WTC11 (cell line): ENCODE data around the gene TSACC. TPM values are rescaled to one million over a fixed set of nuclear protein-coding genes. Genes with fewer than 3 reads are reported as not detected.

ENCODE experiments used
- ATAC-seq: fragments of 200-7000 bp; cut with Tn5 transposase; 2 replicates; pipeline ENCODE4 v1.10.0; 2021; ENCODE audit warnings: mild to moderate bottlenecking, moderate library complexity
- CTCF ChIA-PET: fragments of 300-600 bp; sonication (Branson Sonifier 250); formaldehyde crosslinking; loops from one replicate; lab custom pipeline; 2021; ENCODE audit warnings: antibody characterized with exemption; lab: Charles Lee
- POLR2A ChIA-PET: fragments of 350-600 bp; sonication (Branson Sonifier 250); formaldehyde crosslinking; loops from one replicate; lab custom pipeline; 2021; ENCODE audit warnings: antibody characterized with exemption; lab: Charles Lee
- DNase-seq: peaks from one replicate; pipeline ENCODE4 v3.0.0; 2021; ENCODE audit warnings: low spot score
- H3K27ac Mint-ChIP-seq: 2 replicates; pipeline ENCODE4 v1.8.0; 2021; ENCODE audit warnings: mixed read lengths
- H3K27me3 Mint-ChIP-seq: 2 replicates; pipeline ENCODE4 v1.8.0; 2021; ENCODE audit warnings: low read depth, mild to moderate bottlenecking, moderate library complexity, mixed read lengths
- H3K36me3 Mint-ChIP-seq: 2 replicates; pipeline ENCODE4 v1.8.0; 2021; ENCODE audit warnings: mixed read lengths
- H3K4me1 Mint-ChIP-seq: 2 replicates; pipeline ENCODE4 v1.8.0; 2022; ENCODE audit warnings: mixed read lengths
- H3K4me3 Mint-ChIP-seq: 2 replicates; pipeline ENCODE4 v1.8.0; 2021; ENCODE audit warnings: mild to moderate bottlenecking, moderate library complexity, mixed read lengths
- H3K9me3 Mint-ChIP-seq: 2 replicates; pipeline ENCODE4 v1.8.0; 2021; ENCODE audit warnings: mixed read lengths
- ARID4B ChIP-seq: sonication (generic); formaldehyde crosslinking; IDR thresholded peaks from 2 replicates; pipeline ENCODE4 v1.8.0; 2023; ENCODE audit warnings: missing genetic modification reagents, mild to moderate bottlenecking, borderline replicate concordance
- ATF2 ChIP-seq: sonication (generic); formaldehyde crosslinking; IDR thresholded peaks from 2 replicates; pipeline ENCODE4 v1.8.1; 2022; ENCODE audit warnings: low read depth, missing genetic modification reagents, borderline replicate concordance
- ELF4 ChIP-seq: sonication (generic); formaldehyde crosslinking; IDR thresholded peaks from 2 replicates; pipeline ENCODE4 v1.8.1; 2022; ENCODE audit warnings: low read depth, mild to moderate bottlenecking, moderate library complexity, missing genetic modification reagents
- GTF2I ChIP-seq: fragments of 250-450 bp; sonication (Bioruptor Pico); conservative IDR thresholded peaks from 2 replicates; pipeline ENCODE4 v1.4.0; 2021; ENCODE audit warnings: mild to moderate bottlenecking
- NFE2L1 ChIP-seq: sonication (generic); formaldehyde crosslinking; IDR thresholded peaks from 2 replicates; pipeline ENCODE4 v1.8.1; 2023; ENCODE audit warnings: missing genetic modification reagents
- NFYB ChIP-seq: sonication (generic); formaldehyde crosslinking; conservative IDR thresholded peaks from 2 replicates; pipeline ENCODE4 v1.8.0; 2022; ENCODE audit warnings: low read depth, missing genetic modification reagents
- NR3C1 ChIP-seq: sonication (generic); formaldehyde crosslinking; conservative IDR thresholded peaks from 2 replicates; pipeline ENCODE4 v1.8.1; 2023; ENCODE audit warnings: low read depth, mild to moderate bottlenecking, missing genetic modification reagents
- OVOL2 ChIP-seq: fragments of 250-450 bp; sonication (Bioruptor Pico); IDR thresholded peaks from 2 replicates; pipeline ENCODE4 v1.9.0; 2021; ENCODE audit warnings: mild to moderate bottlenecking, borderline replicate concordance
- SMAD3 ChIP-seq: sonication (generic); formaldehyde crosslinking; IDR thresholded peaks from 2 replicates; pipeline ENCODE4 v1.8.0; 2022; ENCODE audit warnings: missing genetic modification reagents, mild to moderate bottlenecking, borderline replicate concordance
- SMAD4 ChIP-seq: sonication (generic); formaldehyde crosslinking; IDR thresholded peaks from 2 replicates; pipeline ENCODE4 v1.8.0; 2022; ENCODE audit warnings: mild to moderate bottlenecking, missing genetic modification reagents
- ZMAT4 ChIP-seq: fragments of 250-450 bp; sonication (Bioruptor Pico); IDR thresholded peaks from 2 replicates; pipeline ENCODE4 v1.9.0; 2021; ENCODE audit warnings: mild to moderate bottlenecking
- ZNF121 ChIP-seq: sonication (generic); formaldehyde crosslinking; IDR thresholded peaks from 2 replicates; pipeline ENCODE4 v1.8.0; 2023; ENCODE audit warnings: missing genetic modification reagents
- ZNF138 ChIP-seq: sonication (generic); formaldehyde crosslinking; conservative IDR thresholded peaks from 2 replicates; pipeline ENCODE4 v1.8.1; 2022; ENCODE audit warnings: mild to moderate bottlenecking, moderate library complexity, missing genetic modification reagents
- ZNF219 ChIP-seq: sonication (generic); formaldehyde crosslinking; IDR thresholded peaks from 2 replicates; pipeline ENCODE4 v1.8.0; 2023; ENCODE audit warnings: missing genetic modification reagents, mild to moderate bottlenecking, borderline replicate concordance
- ZNF232 ChIP-seq: sonication (generic); formaldehyde crosslinking; IDR thresholded peaks from 2 replicates; pipeline ENCODE4 v1.8.0; 2022; ENCODE audit warnings: mild to moderate bottlenecking, missing genetic modification reagents
- total RNA-seq: library from RNA; stranded (reverse); gene quantifications from 3 replicates; pipeline ENCODE4 v1.2.3, GENCODE V29; 2021
- TF ChIP-seq, protein P1 (sequence below): sonication (generic); formaldehyde crosslinking; IDR thresholded peaks from 2 replicates; pipeline ENCODE4 v1.8.1; 2023; ENCODE audit warnings: mild to moderate bottlenecking, missing genetic modification reagents
- TF ChIP-seq, protein P2 (sequence below): sonication (generic); formaldehyde crosslinking; IDR thresholded peaks from 2 replicates; pipeline ENCODE4 v1.8.0; 2022; ENCODE audit warnings: mild to moderate bottlenecking, missing genetic modification reagents
- TF ChIP-seq, protein P3 (sequence below): sonication (generic); formaldehyde crosslinking; IDR thresholded peaks from 2 replicates; pipeline ENCODE4 v1.8.1; 2023; ENCODE audit warnings: mild to moderate bottlenecking, moderate library complexity, missing genetic modification reagents

TSACC gene
- total RNA-seq, 1 experiment from 2014 or later, result 1.8 TPM

DNA sequence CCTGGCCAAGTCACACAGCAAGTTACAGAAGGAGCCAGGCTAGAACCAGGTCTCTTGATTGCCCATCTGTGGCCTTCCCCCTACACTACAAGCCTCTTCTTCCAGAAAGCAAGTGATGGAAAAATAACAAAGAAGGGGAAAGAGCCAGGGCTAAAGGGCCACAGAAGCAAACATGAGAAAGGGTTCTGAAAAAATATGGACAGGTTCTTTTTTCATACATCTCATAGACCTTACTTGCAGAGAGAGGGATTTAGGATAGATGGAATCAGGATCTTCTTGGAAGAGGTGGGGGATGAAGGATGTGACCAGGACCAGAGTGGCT is 33.9 kb downstream of the TSACC start:
- peaks cover 35% of the 10 kb centered on the region for H3K27me3 Mint-ChIP-seq
- no peak overlapping the region for H3K27ac Mint-ChIP-seq
- H3K36me3 Mint-ChIP-seq, result no peaks in the 10 kb centered on the region
- ATAC-seq, result no peak
- ChIA-PET CTCF (interaction anchor here (0.6 to 9.7 kb wide), 8 partner anchors 11 to 139 kb away, joined by 3 to 79 read pairs (median 4); no protein-coding TSS in a partner anchor), POLR2A (no interaction called here)
- no peak for DNase-seq
- no peak for TF ChIP-seq SMAD3 (CRISPR knock-in tag)
- TF ChIP-seq, protein P1, sequence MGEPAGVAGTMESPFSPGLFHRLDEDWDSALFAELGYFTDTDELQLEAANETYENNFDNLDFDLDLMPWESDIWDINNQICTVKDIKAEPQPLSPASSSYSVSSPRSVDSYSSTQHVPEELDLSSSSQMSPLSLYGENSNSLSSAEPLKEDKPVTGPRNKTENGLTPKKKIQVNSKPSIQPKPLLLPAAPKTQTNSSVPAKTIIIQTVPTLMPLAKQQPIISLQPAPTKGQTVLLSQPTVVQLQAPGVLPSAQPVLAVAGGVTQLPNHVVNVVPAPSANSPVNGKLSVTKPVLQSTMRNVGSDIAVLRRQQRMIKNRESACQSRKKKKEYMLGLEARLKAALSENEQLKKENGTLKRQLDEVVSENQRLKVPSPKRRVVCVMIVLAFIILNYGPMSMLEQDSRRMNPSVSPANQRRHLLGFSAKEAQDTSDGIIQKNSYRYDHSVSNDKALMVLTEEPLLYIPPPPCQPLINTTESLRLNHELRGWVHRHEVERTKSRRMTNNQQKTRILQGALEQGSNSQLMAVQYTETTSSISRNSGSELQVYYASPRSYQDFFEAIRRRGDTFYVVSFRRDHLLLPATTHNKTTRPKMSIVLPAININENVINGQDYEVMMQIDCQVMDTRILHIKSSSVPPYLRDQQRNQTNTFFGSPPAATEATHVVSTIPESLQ (CRISPR knock-in tag), result no peak
- no peak for TF ChIP-seq ZMAT4 (CRISPR knock-in tag)
- TF ChIP-seq OVOL2 (CRISPR knock-in tag), result no peak
- no peak for TF ChIP-seq NFYB (CRISPR knock-in tag)
- TF ChIP-seq ATF2, result no peak
- TF ChIP-seq ZNF219 (CRISPR knock-in tag), result no peak
- TF ChIP-seq, protein P2, sequence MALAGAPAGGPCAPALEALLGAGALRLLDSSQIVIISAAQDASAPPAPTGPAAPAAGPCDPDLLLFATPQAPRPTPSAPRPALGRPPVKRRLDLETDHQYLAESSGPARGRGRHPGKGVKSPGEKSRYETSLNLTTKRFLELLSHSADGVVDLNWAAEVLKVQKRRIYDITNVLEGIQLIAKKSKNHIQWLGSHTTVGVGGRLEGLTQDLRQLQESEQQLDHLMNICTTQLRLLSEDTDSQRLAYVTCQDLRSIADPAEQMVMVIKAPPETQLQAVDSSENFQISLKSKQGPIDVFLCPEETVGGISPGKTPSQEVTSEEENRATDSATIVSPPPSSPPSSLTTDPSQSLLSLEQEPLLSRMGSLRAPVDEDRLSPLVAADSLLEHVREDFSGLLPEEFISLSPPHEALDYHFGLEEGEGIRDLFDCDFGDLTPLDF, result no peak
- TF ChIP-seq SMAD4 (CRISPR knock-in tag), result no peak
- TF ChIP-seq, protein P3, sequence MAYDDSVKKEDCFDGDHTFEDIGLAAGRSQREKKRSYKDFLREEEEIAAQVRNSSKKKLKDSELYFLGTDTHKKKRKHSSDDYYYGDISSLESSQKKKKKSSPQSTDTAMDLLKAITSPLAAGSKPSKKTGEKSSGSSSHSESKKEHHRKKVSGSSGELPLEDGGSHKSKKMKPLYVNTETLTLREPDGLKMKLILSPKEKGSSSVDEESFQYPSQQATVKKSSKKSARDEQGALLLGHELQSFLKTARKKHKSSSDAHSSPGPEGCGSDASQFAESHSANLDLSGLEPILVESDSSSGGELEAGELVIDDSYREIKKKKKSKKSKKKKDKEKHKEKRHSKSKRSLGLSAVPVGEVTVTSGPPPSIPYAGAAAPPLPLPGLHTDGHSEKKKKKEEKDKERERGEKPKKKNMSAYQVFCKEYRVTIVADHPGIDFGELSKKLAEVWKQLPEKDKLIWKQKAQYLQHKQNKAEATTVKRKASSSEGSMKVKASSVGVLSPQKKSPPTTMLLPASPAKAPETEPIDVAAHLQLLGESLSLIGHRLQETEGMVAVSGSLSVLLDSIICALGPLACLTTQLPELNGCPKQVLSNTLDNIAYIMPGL (CRISPR knock-in tag), result no peak
- TF ChIP-seq ARID4B, result no peak
- no peak for TF ChIP-seq GTF2I
- TF ChIP-seq NR3C1 (CRISPR knock-in tag), result no peak
- TF ChIP-seq ZNF121 (CRISPR knock-in tag), result no peak
- no peak for TF ChIP-seq ELF4 (CRISPR knock-in tag)
- TF ChIP-seq NFE2L1 (CRISPR knock-in tag), result no peak
- TF ChIP-seq ZNF232 (CRISPR knock-in tag), result no peak
- TF ChIP-seq ZNF138 (CRISPR knock-in tag), result no peak
- no peak overlapping the region for H3K4me3 Mint-ChIP-seq
- peaks cover 13% of the 10 kb centered on the region for H3K4me1 Mint-ChIP-seq
- H3K9me3 Mint-ChIP-seq, result no peaks in the 10 kb centered on the region
